Small intestine (tissue), 7 donors: Measurements from ENCODE around the gene ZNF511. TPM values are rescaled to one million over a fixed set of nuclear protein-coding genes. Genes with fewer than 3 reads are reported as not detected.

Experiments used
- DNase-seq, 2 donors: peaks; one replicate each; pipeline versions ENCODE4 v3.0.0 to v3.0.0-alpha.2; 2013
- FAIRE-seq: peaks from 2 replicates; lab custom pipeline; 2012; peaks lifted over from hg19 to GRCh38; lab: Jason Lieb, UNC
- H3K27ac ChIP-seq, 3 donors: one replicate each; pipeline ENCODE4 v1.5.1; 2013; ENCODE audit warnings: low read length in 2 of 3, mild to moderate bottlenecking in 2 of 3, control low read depth in 1 of 3, inconsistent platforms in 1 of 3, low read depth in 1 of 3, moderate library complexity in 1 of 3
- H3K27me3 ChIP-seq, 3 donors: one replicate each; pipeline ENCODE4 v1.6.1; 2013; ENCODE audit warnings: low read length in 3 of 3, inconsistent platforms in 1 of 3; ENCODE audit not compliant: control insufficient read depth in 3 of 3, insufficient read depth in 3 of 3
- H3K36me3 ChIP-seq, 3 donors: one replicate each; pipeline ENCODE4 v1.6.1; 2013; ENCODE audit warnings: low read length in 3 of 3, inconsistent platforms in 1 of 3, low read depth in 1 of 3, mild to moderate bottlenecking in 1 of 3, moderate library complexity in 1 of 3; ENCODE audit not compliant: control insufficient read depth in 3 of 3, insufficient read depth in 2 of 3
- H3K4me1 ChIP-seq, 3 donors: one replicate each; pipeline ENCODE4 v1.6.1; 2013; ENCODE audit warnings: low read length in 2 of 3, inconsistent platforms in 1 of 3, low read depth in 1 of 3, mild to moderate bottlenecking in 1 of 3, moderate library complexity in 1 of 3; ENCODE audit not compliant: control insufficient read depth in 3 of 3, insufficient read depth in 2 of 3
- H3K4me3 ChIP-seq, 3 donors: one replicate each; pipeline ENCODE4 v1.5.1; 2013; ENCODE audit warnings: low read length in 3 of 3, control low read depth in 1 of 3, inconsistent platforms in 1 of 3, low read depth in 1 of 3, mild to moderate bottlenecking in 1 of 3, moderate library complexity in 1 of 3
- H3K9me3 ChIP-seq, 2 donors: one replicate each; pipeline ENCODE4 v1.6.1; 2013; ENCODE audit warnings: low read depth in 1 of 2, low read length in 1 of 2; ENCODE audit not compliant: control insufficient read depth in 2 of 2, insufficient read depth in 1 of 2
- WGBS, 3 donors: extraction: QIAGEN DNeasy Blood & Tissue Kit; methylation state at CpG; one replicate each; pipeline ENCODE4 v1.1.7; 2013; 5-methylcytosine and 5-hydroxymethylcytosine counted together
- polyA plus RNA-seq, 4 donors: library from polyadenylated mRNA; stranded (reverse) in 3 of 4; unstranded in 1 of 4; fragments of 200-250 nt in 3 of 4; fragments of 120-200 nt in 1 of 4; gene quantifications; one replicate each; pipeline versions ENCODE4 v1.2.1 to v1.2.3, GENCODE V29; 2013
- donor health status: healthy with polysubstance abuse.
- donor health status: control.
- donor health status: control.
- donor health status: Bipolar disorder and iron deficiency.
- donor health status: healthy.

Gene ZNF511
- polyA plus RNA-seq, 4 donors, result 21.8 to 61.5 (median 48.8) TPM

- Histone ChIP-seq H3K27ac (no peak overlapping the region), H3K9me3 (peaks cover 0 to 12% of the 10 kb centered on the region in 2 donors)
- 84 to 93% (median 91%) methylated on average over 5 of the region's 5 CpGs for WGBS, 3 donors
Observed at GRCh38 chr10:133361227-133361626, 52.5 kb downstream of the ZNF511 start.

GRCh38 chr10:133361773-133362441 is 53.2 kb downstream of the ZNF511 start:
- DNase-seq, result no peak
- Histone ChIP-seq H3K4me1 (peaks cover 0 to 25% (median 7%) of the 10 kb centered on the region in 3 donors), H3K36me3 (peaks cover 9 to 56% (median 16%) of the 10 kb centered on the region in 3 donors), H3K4me3 (no peak overlapping the region), H3K27ac (no peak overlapping the region), H3K9me3 (peaks cover 0 to 12% of the 10 kb centered on the region in 2 donors), H3K27me3 (no peaks in the 10 kb centered on the region)
- no peak for FAIRE-seq
- WGBS, 3 donors, result 77 to 80% (median 78%) methylated on average over 18 of the region's 18 CpGs

More at GRCh38 chr10:133361227-133361626, 52.5 kb downstream of the ZNF511 start:
- H3K36me3 ChIP-seq, result peaks cover 7 to 53% (median 13%) of the 10 kb centered on the region in 3 donors
- DNase-seq (no peak), FAIRE-seq (no peak)
- peaks cover 4 to 30% (median 11%) of the 10 kb centered on the region in 3 donors for H3K4me1 ChIP-seq
- H3K4me3 ChIP-seq, result no peak overlapping the region
- no peaks in the 10 kb centered on the region for H3K27me3 ChIP-seq

Other genes starting within 250 kb of the ZNF511 start
- under 1 TPM in 2 of 4 donors, not detected in 2; 0.10 to 0.22 TPM for gene ADGRA1, start 221.0 kb upstream of the ZNF511 start, polyA plus RNA-seq
- gene KNDC1, start 148.7 kb upstream of the ZNF511 start, polyA plus RNA-seq, result 10 to 100 TPM in 1 of 4 donors, under 1 TPM in 1, not detected in 2; 0.37 to 18.6 TPM
- gene UTF1, start 78.7 kb upstream of the ZNF511 start, polyA plus RNA-seq, result not detected
- under 1 TPM in 2 of 4 donors, not detected in 2; 0.19 to 0.30 TPM for gene VENTX, start 71.1 kb upstream of the ZNF511 start, polyA plus RNA-seq
- gene ADAM8, start 32.0 kb upstream of the ZNF511 start, polyA plus RNA-seq, result 1 to 10 TPM in 3 of 4 donors, under 1 TPM in 1; 0.67 to 4.4 (median 2.1) TPM
- gene TUBGCP2, start within 50 bp of the ZNF511 start, polyA plus RNA-seq, result 100 to 1,000 TPM in 2 of 4 donors, 10 to 100 TPM in 2; 43.1 to 173 (median 88.4) TPM
- gene CALY, start 28.0 kb downstream of the ZNF511 start, polyA plus RNA-seq, result 1 to 10 TPM in 2 of 4 donors, not detected in 2; 1.1 to 3.0 TPM
- gene PRAP1, start 38.5 kb downstream of the ZNF511 start, polyA plus RNA-seq, result 1,000 to 10,000 TPM in 2 of 4 donors, 100 to 1,000 TPM in 2; 284 to 2,052 (median 1,107) TPM
- 100 to 1,000 TPM in 2 of 4 donors, 10 to 100 TPM in 2; 62.5 to 320 (median 165) TPM for gene FUOM, start 49.1 kb downstream of the ZNF511 start, polyA plus RNA-seq
- gene ECHS1, start 64.4 kb downstream of the ZNF511 start, polyA plus RNA-seq, result 100 to 1,000 TPM; 140 to 371 (median 225) TPM
- gene PAOX, start 70.3 kb downstream of the ZNF511 start, polyA plus RNA-seq, result 10 to 100 TPM in 3 of 4 donors, 1 to 10 TPM in 1; 7.9 to 40.8 (median 11.4) TPM
- gene MTG1, start 85.2 kb downstream of the ZNF511 start, polyA plus RNA-seq, result 100 to 1,000 TPM in 2 of 4 donors, 10 to 100 TPM in 2; 67.4 to 124 (median 90.9) TPM
- gene SPRN, start 115.7 kb downstream of the ZNF511 start, polyA plus RNA-seq, result 1 to 10 TPM in 2 of 4 donors, under 1 TPM in 2; 0.81 to 3.3 (median 0.99) TPM
- 1 to 10 TPM in 1 of 4 donors, under 1 TPM in 2, not detected in 1; 0.22 to 2.1 (median 0.33) TPM for gene SCART1, start 145.0 kb downstream of the ZNF511 start, polyA plus RNA-seq
- gene CYP2E1, start 218.4 kb downstream of the ZNF511 start, polyA plus RNA-seq, result under 1 TPM in 2 of 4 donors, not detected in 2; 0.48 to 0.75 TPM